RWPE1 (cell line): Measurements from ENCODE around the gene VWCE.

Experiments
- CTCF ChIA-PET: fragments of 350-600 bp; sonication (Branson Sonifier 250); formaldehyde crosslinking; extraction: SDS; loops from one replicate; lab custom pipeline; 2021; lab: Yijun Ruan, JAX
- POLR2A ChIA-PET: fragments of 400-600 bp; formaldehyde crosslinking; extraction: SDS; loops from one replicate; lab custom pipeline; 2020; ENCODE audit warnings: antibody characterized with exemption; ENCODE audit not compliant: low non-redundant PET; lab: Yijun Ruan, JAX
- DNase-seq: peaks from one replicate; pipeline ENCODE4 v3.0.0; 2012; ENCODE audit warnings: low spot score
- H3K27ac ChIP-seq: fragments of 450-650 bp; 2 replicates; pipeline ENCODE4 v1.5.1; 2017
- CTCF ChIP-seq: fragments of 450-650 bp; conservative IDR thresholded peaks from 2 replicates; pipeline ENCODE4 v1.5.1; 2017; ENCODE audit warnings: low read depth, mild to moderate bottlenecking

The VWCE gene

GRCh38 chr11:61294717-61295595 is at the start of gene VWCE:
Gene VWCE, minus strand, starts transcription at chr11:61295316. Its CDS starts 279 bp downstream, at chr11:61295037.
- H3K27ac ChIP-seq, result peak within 1 kb of the TSS; percentile 73; the same call in 1 of the 2 replicates
- DNase-seq, result peak; percentile 45
- POLR2A ChIA-PET, result no interaction called here
- peak; percentile 49 for TF ChIP-seq CTCF
- CTCF ChIA-PET, result interaction anchor here (0.7 to 2.3 kb wide), 4 partner anchors 13 to 1614 kb away, joined by 3 to 15 read pairs (median 3); no protein-coding TSS in a partner anchor

DNA sequence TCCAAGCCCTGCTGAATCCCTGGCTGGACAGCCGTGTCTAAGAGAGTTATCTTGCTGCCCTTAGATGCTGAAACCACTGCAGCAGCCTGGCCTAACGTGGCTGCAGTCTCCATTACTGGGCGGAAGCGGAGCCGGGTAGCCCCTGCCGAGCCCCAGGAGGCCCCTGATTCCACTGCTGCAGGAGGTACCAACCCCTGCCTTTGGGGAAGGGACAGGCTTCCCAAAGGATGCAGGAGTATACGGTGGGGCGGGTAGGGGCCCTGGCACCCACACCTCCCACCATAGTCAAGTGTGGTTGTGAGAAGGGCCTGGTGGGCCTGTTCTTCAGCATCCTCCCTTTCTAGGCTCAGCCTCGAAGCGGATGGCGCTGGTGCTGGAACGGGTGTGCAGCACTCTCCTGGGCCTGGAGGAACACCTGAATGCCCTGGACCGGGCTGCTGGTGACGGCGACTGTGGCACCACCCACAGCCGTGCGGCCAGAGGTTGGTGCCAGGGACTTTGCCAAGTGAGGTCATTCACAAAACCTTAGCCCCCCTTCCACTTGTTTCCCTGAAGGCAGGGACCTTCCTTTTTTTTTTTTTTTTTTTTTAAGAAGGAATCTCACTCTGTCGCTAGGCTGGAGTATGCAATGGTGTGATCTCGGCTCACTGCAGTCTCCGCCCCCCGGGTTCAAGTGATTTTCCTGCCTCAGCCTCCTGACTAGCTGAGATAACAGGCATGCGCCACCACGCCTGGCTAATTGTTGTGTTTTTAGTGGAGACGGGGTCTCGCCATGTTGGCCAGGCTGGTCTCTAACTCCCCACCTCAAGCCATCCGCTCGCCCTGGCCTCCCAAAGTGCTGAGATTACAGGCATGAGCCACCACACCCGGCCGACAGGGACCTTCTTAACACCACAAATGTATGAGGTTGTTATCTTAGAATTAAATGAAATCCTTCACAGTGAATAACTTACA is 49.0 kb upstream of the VWCE start:
- TF ChIP-seq CTCF, result no peak
- ChIA-PET CTCF (no interaction called here), POLR2A (no interaction called here)
- no peak for DNase-seq
- peak overlapping the region; percentile 52 for H3K27ac ChIP-seq

- CTCF ChIA-PET, result interaction anchor here (1.0 to 1.2 kb wide), 2 partner anchors 41 to 88 kb away, joined by 4 to 7 read pairs; no protein-coding TSS in a partner anchor
- 0 out of 2 replicates have a peak overlapping the region, but pooled peaks have one; percentile 4 for H3K27ac ChIP-seq
- no peak for DNase-seq
- no peak for TF ChIP-seq CTCF
- POLR2A ChIA-PET, result no interaction called here
Measured at GRCh38 chr11:61342207-61342803, 47.2 kb upstream of the VWCE start.

- no peak for TF ChIP-seq CTCF
- CTCF ChIA-PET, result interaction anchor here (0.6 to 1.2 kb wide), 4 partner anchors 33 to 87 kb away, joined by 3 to 7 read pairs (median 4); no protein-coding TSS in a partner anchor
Measured at GRCh38 chr11:61341706-61342105, 46.6 kb upstream of the VWCE start.

DNA sequence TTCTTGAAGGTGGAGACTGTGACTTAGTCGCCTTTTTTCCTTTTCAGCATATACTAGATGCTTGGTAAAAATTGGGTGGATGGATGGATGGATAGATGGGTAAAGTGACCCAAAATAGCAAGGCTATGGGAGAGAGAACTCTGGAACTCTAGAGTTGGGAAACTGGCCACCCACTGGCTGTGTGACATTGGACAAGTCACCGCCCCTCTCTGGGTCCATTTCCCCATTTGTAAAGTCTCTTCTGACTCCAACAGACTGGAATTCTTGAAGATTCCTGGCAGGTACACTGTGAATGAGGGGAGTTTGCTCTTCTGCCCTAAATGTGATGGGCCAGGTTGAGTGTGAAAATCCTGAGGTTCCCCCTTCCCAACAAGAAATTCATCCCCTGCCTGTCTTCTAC is 45.9 kb upstream of the VWCE start:
- POLR2A ChIA-PET, result no interaction called here
- DNase-seq, result no peak

More at GRCh38 chr11:61341706-61342105, 46.6 kb upstream of the VWCE start:
- 0 out of 2 replicates have a peak overlapping the region, but pooled peaks have one; percentile 4 for H3K27ac ChIP-seq
- no peak for DNase-seq
- POLR2A ChIA-PET, result no interaction called here

More for the DNA sequence above, 45.9 kb upstream of the VWCE start:
- no peak overlapping the region for H3K27ac ChIP-seq
- no peak for TF ChIP-seq CTCF
- CTCF ChIA-PET, result interaction anchor here (1.2 to 1.3 kb wide), 2 partner anchors 44 to 86 kb away, joined by 3 to 7 read pairs; no protein-coding TSS in a partner anchor
